Activated T-cell treated with anti-CD3 and anti-CD28 coated beads, Interleukin-2, amount 50 U/mL, for 4 hours (primary cell): ENCODE data around the gene NUTM2B. TPM values are rescaled to one million over a fixed set of nuclear protein-coding genes. Genes with fewer than 3 reads are reported as not detected.
"Not testable (repeated sequence)": the region's sequence is repeated elsewhere in the genome, so short reads cannot be mapped to it uniquely, and the experiment has no call there.

Experiments used
- ATAC-seq, 2 donors: fragments of 200-7000 bp; cut with Tn5 transposase; one replicate each; pipeline ENCODE4 v1.10.0; 2021
- DNase-seq: peaks from one replicate; pipeline ENCODE4 v3.0.0-alpha.2; 2020
- H3K27me3 Mint-ChIP-seq: one replicate; pipeline ENCODE4 v1.8.0; 2021; ENCODE audit warnings: low read depth, mixed read lengths
- H3K36me3 Mint-ChIP-seq: one replicate; pipeline ENCODE4 v1.8.0; 2022; ENCODE audit warnings: mixed read lengths; ENCODE audit not compliant: insufficient read depth
- H3K4me1 Mint-ChIP-seq: one replicate; pipeline ENCODE4 v1.8.0; 2021; ENCODE audit warnings: low read depth, mixed read lengths
- H3K4me3 Mint-ChIP-seq: one replicate; pipeline ENCODE4 v1.8.0; 2021; ENCODE audit warnings: mild to moderate bottlenecking, moderate library complexity, mixed read lengths
- H3K9me3 Mint-ChIP-seq: one replicate; pipeline ENCODE4 v1.8.0; 2021; ENCODE audit warnings: mixed read lengths
- total RNA-seq, 3 donors: library from RNA; stranded (reverse); gene quantifications; one replicate each; pipeline ENCODE4 v1.2.1, GENCODE V29; 2021

The NUTM2B gene
- total RNA-seq, 3 donors from 2014 or later, result 0.30 to 0.53 (median 0.33) TPM

GRCh38 chr10:79697141-79697540 lies 5.9 kb upstream of the NUTM2B start:
- not testable (repeated sequence) for H3K4me3 Mint-ChIP-seq, H3K27me3 Mint-ChIP-seq, H3K4me1 Mint-ChIP-seq, H3K9me3 Mint-ChIP-seq, DNase-seq, H3K36me3 Mint-ChIP-seq, ATAC-seq

- not testable (repeated sequence) for H3K36me3 Mint-ChIP-seq, DNase-seq, H3K4me1 Mint-ChIP-seq, H3K27me3 Mint-ChIP-seq, ATAC-seq, H3K4me3 Mint-ChIP-seq, H3K9me3 Mint-ChIP-seq
These were observed 2.6 kb upstream of the NUTM2B start for GRCh38 chr10:79700381-79700944.

- H3K4me3 Mint-ChIP-seq, H3K36me3 Mint-ChIP-seq, H3K4me1 Mint-ChIP-seq, H3K27me3 Mint-ChIP-seq, ATAC-seq, H3K9me3 Mint-ChIP-seq, DNase-seq: not testable (repeated sequence)
These were observed 4.0 kb downstream of the NUTM2B start for GRCh38 chr10:79707017-79707416.

GRCh38 chr10:79714976-79715375 lies 11.9 kb downstream of the NUTM2B start:
- not testable (repeated sequence) for H3K36me3 Mint-ChIP-seq, H3K9me3 Mint-ChIP-seq, H3K27me3 Mint-ChIP-seq, ATAC-seq, H3K4me1 Mint-ChIP-seq, H3K4me3 Mint-ChIP-seq, DNase-seq

DNA sequence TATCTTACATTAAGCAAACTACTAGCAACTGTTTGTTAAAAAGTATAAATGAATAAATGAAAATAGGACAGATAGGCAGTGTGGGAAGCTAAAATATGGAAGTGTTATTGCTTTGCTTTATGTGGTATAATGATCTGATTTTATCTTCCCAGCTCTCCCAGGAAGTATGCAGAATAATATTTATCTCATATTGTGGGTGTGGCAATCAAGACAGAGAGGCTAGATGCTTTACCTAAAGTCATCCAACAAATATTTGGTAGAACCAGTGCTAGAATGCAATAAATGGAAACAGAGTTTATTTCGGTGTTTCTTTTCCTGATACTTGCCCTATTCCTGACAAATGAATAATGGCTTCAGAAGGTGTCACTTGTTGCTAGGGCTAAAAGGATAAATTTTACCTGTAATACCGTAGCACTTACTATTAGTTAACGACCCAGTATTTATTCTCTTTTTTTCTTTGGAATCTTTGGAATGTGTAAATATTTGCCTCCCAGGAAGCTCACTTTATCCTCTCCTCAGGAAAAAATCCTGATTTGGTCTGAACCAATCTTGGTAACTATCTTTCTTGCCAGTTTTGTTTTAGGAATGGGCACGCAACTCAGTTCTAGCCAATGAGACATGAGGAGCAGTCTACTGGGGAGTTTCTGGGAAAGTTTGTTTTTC lies 14.0 kb downstream of the NUTM2B start:
- not testable (repeated sequence) for H3K27me3 Mint-ChIP-seq, ATAC-seq, H3K4me1 Mint-ChIP-seq, H3K9me3 Mint-ChIP-seq, H3K36me3 Mint-ChIP-seq, H3K4me3 Mint-ChIP-seq, DNase-seq

DNA sequence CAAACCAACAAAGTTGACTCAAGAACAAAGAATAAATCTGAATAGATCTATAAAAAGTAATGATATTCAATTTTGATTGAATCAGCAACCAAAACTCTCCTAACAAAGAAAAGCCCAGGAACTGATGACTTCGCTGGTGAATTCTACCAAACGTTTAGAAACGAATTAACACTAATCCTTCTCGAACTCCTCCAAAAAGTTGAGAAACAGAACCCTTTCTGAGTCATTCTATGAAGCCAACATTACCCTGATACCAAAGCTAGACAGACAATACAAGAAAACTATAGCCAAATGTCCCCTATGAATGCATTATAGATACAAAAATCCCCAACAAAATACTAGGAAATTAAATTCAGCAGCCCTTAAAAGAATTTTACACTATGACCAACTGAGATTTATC lies 17.0 kb downstream of the NUTM2B start:
- not testable (repeated sequence) for H3K27me3 Mint-ChIP-seq, H3K4me3 Mint-ChIP-seq, H3K36me3 Mint-ChIP-seq, H3K9me3 Mint-ChIP-seq, H3K4me1 Mint-ChIP-seq, DNase-seq, ATAC-seq

DNA sequence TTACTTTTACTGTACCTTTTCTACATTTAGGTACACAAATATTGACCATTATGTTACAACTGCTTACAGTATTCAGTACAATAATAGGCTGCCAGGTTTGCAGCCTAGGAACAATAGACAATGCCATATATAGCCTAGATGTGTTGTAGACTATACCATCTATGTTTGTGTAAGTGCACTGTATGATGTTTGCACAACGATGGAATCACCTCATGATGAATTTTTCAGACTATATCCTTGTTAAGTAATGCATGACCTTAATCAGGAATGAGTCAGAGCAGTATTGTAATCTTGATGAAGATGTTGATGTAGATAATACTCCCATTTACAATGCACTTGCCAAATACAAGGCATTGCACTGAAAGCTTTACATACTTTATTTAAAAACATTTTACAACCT lies 23.6 kb downstream of the NUTM2B start:
- not testable (repeated sequence) for H3K4me1 Mint-ChIP-seq, H3K9me3 Mint-ChIP-seq, DNase-seq, H3K27me3 Mint-ChIP-seq, H3K4me3 Mint-ChIP-seq, ATAC-seq, H3K36me3 Mint-ChIP-seq

DNA sequence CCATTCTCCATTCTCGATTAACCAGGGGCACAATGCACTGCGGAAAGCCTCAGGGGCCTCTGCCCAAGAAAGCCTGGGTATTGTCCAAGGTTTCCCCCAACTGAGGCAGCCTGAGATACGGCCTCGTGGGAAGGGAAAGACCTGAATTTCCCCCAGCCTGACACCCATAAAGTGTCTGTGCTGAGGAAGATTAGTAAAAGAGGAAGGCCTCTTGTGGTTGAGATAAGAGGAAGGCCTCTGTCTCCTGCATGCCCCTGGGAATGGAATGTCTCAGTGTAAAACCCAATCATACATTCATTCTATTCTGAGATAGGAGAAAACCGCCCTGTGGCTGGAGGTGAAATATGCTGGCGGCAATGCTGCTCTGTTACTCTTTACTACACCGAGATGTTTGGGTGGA lies 41.8 kb downstream of the NUTM2B start:
- not testable (repeated sequence) for H3K9me3 Mint-ChIP-seq, H3K36me3 Mint-ChIP-seq, H3K27me3 Mint-ChIP-seq, H3K4me1 Mint-ChIP-seq, DNase-seq, H3K4me3 Mint-ChIP-seq, ATAC-seq

DNA sequence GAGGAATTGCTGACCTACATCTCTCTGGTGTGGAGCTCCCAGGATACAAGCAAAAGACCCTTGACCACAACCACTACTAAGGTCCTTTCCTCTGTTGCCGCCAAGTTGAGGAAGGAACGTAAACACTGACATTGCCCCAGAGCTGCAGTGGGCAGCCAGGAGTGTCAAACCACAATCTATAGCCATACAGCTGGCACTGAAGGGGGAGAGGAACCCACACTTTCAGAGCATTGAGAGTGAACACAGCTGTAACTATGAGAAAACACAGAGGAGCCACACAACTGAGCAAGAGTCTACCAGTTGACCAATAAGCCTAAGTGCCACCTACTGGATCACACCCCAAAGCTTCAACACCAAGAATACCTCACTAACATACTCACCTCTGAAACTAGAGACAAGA lies 45.5 kb downstream of the NUTM2B start:
- not testable (repeated sequence) for H3K4me3 Mint-ChIP-seq, ATAC-seq, H3K9me3 Mint-ChIP-seq, H3K27me3 Mint-ChIP-seq, H3K36me3 Mint-ChIP-seq, DNase-seq
- peaks cover 18% of the 10 kb centered on the region for H3K4me1 Mint-ChIP-seq

- H3K4me3 Mint-ChIP-seq, H3K27me3 Mint-ChIP-seq, DNase-seq, H3K9me3 Mint-ChIP-seq, ATAC-seq: not testable (repeated sequence)
- Mint-ChIP-seq H3K36me3 (peaks cover 10% of the 10 kb centered on the region), H3K4me1 (peaks cover 18% of the 10 kb centered on the region)
These were observed 50.6 kb downstream of the NUTM2B start for GRCh38 chr10:79753601-79754000.

GRCh38 chr10:79758297-79758993 lies 55.4 kb downstream of the NUTM2B start:
- not testable (repeated sequence) for H3K4me3 Mint-ChIP-seq, H3K27me3 Mint-ChIP-seq, H3K4me1 Mint-ChIP-seq, H3K9me3 Mint-ChIP-seq, DNase-seq, ATAC-seq
- peaks cover 26% of the 10 kb centered on the region for H3K36me3 Mint-ChIP-seq

Other genes with a start within 250 kb of the NUTM2B start
- gene EIF5AL1, start 190.7 kb upstream of the NUTM2B start, total RNA-seq, result 1 to 10 TPM in 1 of 3 donors, under 1 TPM in 2; 0.46 to 2.2 (median 0.49) TPM
- gene SFTPA2, start 142.8 kb upstream of the NUTM2B start, total RNA-seq, result 1 to 10 TPM; 2.7 to 3.8 (median 2.9) TPM
- 1 to 10 TPM; 3.1 to 3.5 (median 3.1) TPM for gene SFTPA1, start 92.3 kb upstream of the NUTM2B start, total RNA-seq
- gene NUTM2E, start 123.5 kb downstream of the NUTM2B start, total RNA-seq, result under 1 TPM; 0.08 to 0.19 (median 0.13) TPM
- under 1 TPM; 0.29 to 0.40 (median 0.33) TPM for gene SFTPD, start 245.9 kb downstream of the NUTM2B start, total RNA-seq